Mesothelial cell of epicardium (in vitro differentiated cells): ENCODE data around the gene BCR. TPM values are rescaled to one million over a fixed set of nuclear protein-coding genes. Genes with fewer than 3 reads are reported as not detected.
A peak's percentile ranks its signal among the peaks of the same experiment; 100 is the strongest.

ENCODE experiments used
- DNase-seq, 2 experiments: peaks; one replicate each; pipeline ENCODE4 v3.0.0; 2021; ENCODE audit warnings: low spot score in 2 of 2; ENCODE audit not compliant: unreplicated experiment in 2 of 2
- H3K27ac Mint-ChIP-seq: 2 replicates; pipeline ENCODE4 v1.8.0; 2021; ENCODE audit warnings: mixed read lengths
- H3K27me3 Mint-ChIP-seq: 2 replicates; pipeline ENCODE4 v1.8.0; 2021; ENCODE audit warnings: low read depth, mixed read lengths
- H3K36me3 Mint-ChIP-seq: 2 replicates; pipeline ENCODE4 v1.8.0; 2021; ENCODE audit warnings: mixed read lengths
- H3K4me1 Mint-ChIP-seq: 2 replicates; pipeline ENCODE4 v1.8.0; 2021; ENCODE audit warnings: mixed read lengths
- H3K4me3 Mint-ChIP-seq: 2 replicates; pipeline ENCODE4 v1.8.0; 2021; ENCODE audit warnings: mild to moderate bottlenecking, moderate library complexity, mixed read lengths
- H3K9me3 Mint-ChIP-seq: 2 replicates; pipeline ENCODE4 v1.8.0; 2021; ENCODE audit warnings: mixed read lengths
- total RNA-seq: library from RNA; stranded (reverse); gene quantifications from 3 replicates; pipeline ENCODE4 v1.2.1, GENCODE V29; 2021
- TF ChIP-seq, protein P1 (sequence below): fragments of 200-600 bp; sonication (generic); IDR thresholded peaks from one replicate; pipeline ENCODE4 v1.5.0; 2021; ENCODE audit warnings: antibody characterized with exemption; ENCODE audit not compliant: unreplicated experiment

Gene BCR
- total RNA-seq, 1 donor from 2014 or later: 72.4 TPM

DNA sequence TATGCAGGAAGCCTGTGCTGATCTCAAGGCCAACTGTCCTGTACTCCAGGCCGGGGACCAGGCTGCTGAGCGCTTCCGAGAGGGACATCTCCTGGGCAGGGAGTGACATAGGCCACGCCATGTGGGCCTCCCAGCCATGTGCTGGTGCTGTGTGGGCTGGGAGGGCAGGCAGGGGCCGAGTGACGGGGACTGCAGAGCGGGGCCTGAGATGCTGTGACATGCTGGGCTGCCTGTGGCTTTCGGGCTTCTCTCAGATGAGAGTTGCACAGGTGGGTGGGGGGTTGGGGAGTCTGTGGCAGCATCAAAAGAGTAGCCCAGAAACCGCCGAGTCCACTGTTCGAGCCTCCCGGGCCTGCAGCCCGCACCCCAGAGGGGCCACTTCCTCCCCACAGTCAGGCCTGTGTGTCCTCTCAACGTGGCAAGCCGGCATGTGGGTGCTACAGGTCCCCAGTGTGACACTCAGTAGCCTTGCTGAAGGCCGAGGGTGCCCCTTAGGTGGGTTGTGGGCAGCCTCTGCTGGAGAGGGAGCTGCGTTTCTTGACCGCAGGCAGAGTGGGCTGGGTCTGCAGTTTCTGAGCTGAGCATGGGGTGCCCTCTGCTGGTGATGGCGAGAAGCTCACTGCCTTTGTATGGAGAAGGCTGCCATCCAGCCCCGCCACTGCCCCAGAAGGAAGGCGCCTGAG is 101.2 kb downstream of the BCR start:
- Mint-ChIP-seq H3K4me1 (no peaks in the 10 kb centered on the region), H3K4me3 (no peak overlapping the region), H3K9me3 (no peaks in the 10 kb centered on the region), H3K27ac (no peak overlapping the region), H3K36me3 (peaks cover 8% of the 10 kb centered on the region), H3K27me3 (no peaks in the 10 kb centered on the region)
- DNase-seq: peak; percentile 69 to 90
- TF ChIP-seq, protein P1, sequence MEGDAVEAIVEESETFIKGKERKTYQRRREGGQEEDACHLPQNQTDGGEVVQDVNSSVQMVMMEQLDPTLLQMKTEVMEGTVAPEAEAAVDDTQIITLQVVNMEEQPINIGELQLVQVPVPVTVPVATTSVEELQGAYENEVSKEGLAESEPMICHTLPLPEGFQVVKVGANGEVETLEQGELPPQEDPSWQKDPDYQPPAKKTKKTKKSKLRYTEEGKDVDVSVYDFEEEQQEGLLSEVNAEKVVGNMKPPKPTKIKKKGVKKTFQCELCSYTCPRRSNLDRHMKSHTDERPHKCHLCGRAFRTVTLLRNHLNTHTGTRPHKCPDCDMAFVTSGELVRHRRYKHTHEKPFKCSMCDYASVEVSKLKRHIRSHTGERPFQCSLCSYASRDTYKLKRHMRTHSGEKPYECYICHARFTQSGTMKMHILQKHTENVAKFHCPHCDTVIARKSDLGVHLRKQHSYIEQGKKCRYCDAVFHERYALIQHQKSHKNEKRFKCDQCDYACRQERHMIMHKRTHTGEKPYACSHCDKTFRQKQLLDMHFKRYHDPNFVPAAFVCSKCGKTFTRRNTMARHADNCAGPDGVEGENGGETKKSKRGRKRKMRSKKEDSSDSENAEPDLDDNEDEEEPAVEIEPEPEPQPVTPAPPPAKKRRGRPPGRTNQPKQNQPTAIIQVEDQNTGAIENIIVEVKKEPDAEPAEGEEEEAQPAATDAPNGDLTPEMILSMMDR: peak; percentile 87

DNA sequence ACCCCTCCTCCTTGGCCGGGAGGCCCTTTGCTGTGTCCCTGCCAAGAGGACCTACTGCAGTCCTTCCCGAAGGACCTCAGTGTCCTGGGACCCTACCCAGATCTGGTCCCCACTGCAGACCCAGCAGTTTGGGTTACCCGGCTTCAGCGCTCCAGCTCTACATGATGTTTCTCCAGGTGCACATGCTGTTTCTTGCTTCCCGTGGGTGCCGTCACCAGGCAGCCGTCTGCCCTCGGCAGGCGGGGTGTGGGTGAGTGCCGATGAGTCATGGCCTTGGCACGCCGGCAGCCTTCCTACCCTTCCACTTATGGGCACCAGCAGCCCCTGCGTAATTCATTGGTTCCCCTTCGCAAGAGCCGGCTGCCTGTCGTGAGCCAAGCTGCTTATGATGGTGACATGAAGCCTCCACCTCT is 101.8 kb downstream of the BCR start:
- H3K27ac Mint-ChIP-seq: no peak overlapping the region
- DNase-seq: no peak
- H3K9me3 Mint-ChIP-seq: no peaks in the 10 kb centered on the region
- no peaks in the 10 kb centered on the region for H3K4me1 Mint-ChIP-seq
- TF ChIP-seq, protein P1: no peak
- H3K27me3 Mint-ChIP-seq: no peaks in the 10 kb centered on the region
- no peak overlapping the region for H3K4me3 Mint-ChIP-seq
- peaks cover 8% of the 10 kb centered on the region for H3K36me3 Mint-ChIP-seq

DNA sequence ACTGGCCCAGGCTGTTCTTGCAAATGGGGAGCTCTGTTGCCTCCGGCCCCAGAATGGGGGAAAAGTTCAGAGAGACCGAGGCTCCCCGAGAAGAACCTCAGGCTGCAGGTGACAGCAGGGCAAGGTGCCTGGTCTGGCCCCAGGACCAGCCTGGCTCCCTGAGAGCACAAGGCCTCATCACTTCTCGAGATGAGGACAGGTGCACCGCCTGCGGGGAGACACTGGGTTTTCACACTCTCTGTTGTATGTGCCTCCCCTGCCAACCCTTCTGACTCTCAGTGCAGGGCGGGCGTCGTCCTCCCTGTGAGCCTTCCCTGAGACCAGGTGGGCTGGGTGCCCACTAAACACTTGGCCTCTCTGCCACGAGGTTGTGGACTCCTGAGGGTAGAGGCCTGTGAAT is 102.2 kb downstream of the BCR start:
- Mint-ChIP-seq H3K4me3 (no peak overlapping the region), H3K4me1 (no peaks in the 10 kb centered on the region), H3K27me3 (no peaks in the 10 kb centered on the region), H3K9me3 (no peaks in the 10 kb centered on the region), H3K27ac (no peak overlapping the region), H3K36me3 (peaks cover 7% of the 10 kb centered on the region)
- DNase-seq: no peak
- TF ChIP-seq, protein P1: no peak

DNA sequence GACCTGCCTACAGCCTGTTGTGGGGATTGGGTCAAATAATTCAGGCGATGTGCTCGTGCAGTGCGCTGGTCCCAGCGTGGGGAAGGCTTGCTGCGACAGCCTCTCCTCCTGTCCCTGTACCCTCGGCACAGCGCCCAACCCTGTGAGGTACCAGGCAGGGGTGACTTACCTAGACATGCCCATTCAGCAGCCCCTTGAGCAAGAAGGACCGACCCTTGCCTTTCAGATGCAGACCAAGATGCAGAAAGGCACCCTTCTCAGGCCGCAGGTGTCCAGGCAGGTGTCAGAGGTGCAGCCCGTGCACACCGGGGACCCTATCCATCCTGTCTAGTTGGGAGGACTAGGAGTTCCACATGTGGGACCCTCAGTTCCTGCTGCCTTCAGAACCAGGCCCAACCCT is 102.7 kb downstream of the BCR start:
- H3K9me3 Mint-ChIP-seq: no peaks in the 10 kb centered on the region
- no peak overlapping the region for H3K27ac Mint-ChIP-seq
- H3K4me1 Mint-ChIP-seq: no peaks in the 10 kb centered on the region
- H3K36me3 Mint-ChIP-seq: peaks cover 6% of the 10 kb centered on the region
- DNase-seq: no peak
- TF ChIP-seq, protein P1: no peak
- H3K27me3 Mint-ChIP-seq: no peaks in the 10 kb centered on the region
- H3K4me3 Mint-ChIP-seq: no peak overlapping the region

DNA sequence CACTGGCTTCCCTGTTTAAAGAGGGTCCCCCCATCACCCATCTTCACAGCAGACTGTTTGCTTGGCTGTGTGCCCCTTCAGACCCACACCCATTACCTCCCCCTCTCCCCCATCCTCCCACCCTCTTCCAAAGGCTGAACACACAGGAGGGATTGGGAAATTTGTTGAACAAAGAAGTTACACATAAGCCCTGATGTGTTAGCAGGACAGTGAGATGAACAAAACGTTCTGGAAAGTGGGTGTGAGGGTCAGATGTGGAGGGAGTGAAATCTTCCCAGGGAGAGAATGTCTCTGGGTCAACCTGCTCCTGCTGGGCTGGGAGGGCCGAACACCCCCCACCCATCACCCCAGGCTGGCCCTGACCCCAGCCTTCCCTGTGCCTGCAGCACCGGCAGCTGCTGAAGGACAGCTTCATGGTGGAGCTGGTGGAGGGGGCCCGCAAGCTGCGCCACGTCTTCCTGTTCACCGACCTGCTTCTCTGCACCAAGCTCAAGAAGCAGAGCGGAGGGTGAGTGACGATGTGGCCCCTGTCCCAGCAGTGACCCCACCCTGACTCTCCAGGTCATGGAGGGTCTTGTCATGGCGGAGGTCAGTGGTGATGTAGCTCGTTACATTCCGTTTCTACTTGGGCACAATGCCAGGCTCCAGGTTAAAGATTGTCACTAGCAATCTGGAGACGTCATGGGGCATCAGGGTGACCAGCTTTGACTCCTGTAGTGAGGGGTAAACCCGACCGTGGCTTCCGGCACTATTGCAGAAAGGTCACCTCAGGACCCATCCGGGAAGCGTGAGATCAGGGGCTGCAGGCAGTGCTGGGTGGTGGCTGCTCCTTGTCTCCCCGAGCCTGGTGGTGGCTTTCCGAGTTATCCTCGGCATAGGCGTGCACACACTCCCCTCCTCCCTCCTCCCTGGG is 103.5 kb downstream of the BCR start:
- TF ChIP-seq, protein P1: no peak
- H3K27ac Mint-ChIP-seq: no peak overlapping the region

More for the DNA sequence above, 103.5 kb downstream of the BCR start:
- peaks cover 6% of the 10 kb centered on the region for H3K36me3 Mint-ChIP-seq
- H3K9me3 Mint-ChIP-seq: no peaks in the 10 kb centered on the region
- no peak for DNase-seq
- no peaks in the 10 kb centered on the region for H3K4me1 Mint-ChIP-seq
- H3K27me3 Mint-ChIP-seq: no peaks in the 10 kb centered on the region
- H3K4me3 Mint-ChIP-seq: no peak overlapping the region
